Measurements from ENCODE around the gene UBE2G2. TPM values are rescaled to one million over a fixed set of nuclear protein-coding genes. Genes with fewer than 3 reads are reported as not detected.

The UBE2G2 gene
- total and polyA plus RNA-seq, 8 donors: 30.6 to 116 (median 66.2) TPM

GRCh38 chr21:44730028-44730395 lies 71.6 kb downstream of the UBE2G2 start:
- no peak for TF ChIP-seq POLR2AphosphoS5 (IDR thresholded peaks at IDR 0.05)
- TF ChIP-seq POLR2A (IDR thresholded peaks at IDR 0.05): no peak
- no peak for TF ChIP-seq CTCF (IDR thresholded peaks at IDR 0.05)
- TF ChIP-seq EP300 (IDR thresholded peaks at IDR 0.05): no peak
- intact Hi-C loops (cut with DNase I; ENCODE audit: low total_unique reads): no loop called here
- Histone ChIP-seq H3K36me3 (no peaks in the 10 kb centered on the region), H3K27ac (no peak overlapping the region), H3K4me3 (no peak overlapping the region), H3K4me1 (no peaks in the 10 kb centered on the region), H3K27me3 (peaks cover 0 to 63% (median 10%) of the 10 kb centered on the region in 3 donors), H3K9me3 (no peaks in the 10 kb centered on the region)
- 87 to 93% (median 88%) methylated on average over 5 to 7 of the region's 7 CpGs for WGBS, 5 donors
- no peak for DNase-seq

- no peak for DNase-seq
- no peaks in the 10 kb centered on the region for H3K9me3 ChIP-seq
- H3K4me3 ChIP-seq: no peak overlapping the region
- peaks cover 0 to 63% (median 10%) of the 10 kb centered on the region in 3 donors for H3K27me3 ChIP-seq
- 84 to 90% (median 88%) methylated on average over 17 to 23 of the region's 23 CpGs for WGBS, 5 donors
- H3K4me1 ChIP-seq: no peaks in the 10 kb centered on the region
- no peaks in the 10 kb centered on the region for H3K36me3 ChIP-seq
- intact Hi-C loops (cut with DNase I; ENCODE audit: low total_unique reads): no loop called here
- H3K27ac ChIP-seq: no peak overlapping the region
- no peak for TF ChIP-seq CTCF (IDR thresholded peaks at IDR 0.05)
- no peak for TF ChIP-seq POLR2AphosphoS5 (IDR thresholded peaks at IDR 0.05)
- TF ChIP-seq POLR2A (IDR thresholded peaks at IDR 0.05): no peak
- TF ChIP-seq EP300 (IDR thresholded peaks at IDR 0.05): no peak
Observed at GRCh38 chr21:44729336-44730027, 72.1 kb downstream of the UBE2G2 start.

DNA sequence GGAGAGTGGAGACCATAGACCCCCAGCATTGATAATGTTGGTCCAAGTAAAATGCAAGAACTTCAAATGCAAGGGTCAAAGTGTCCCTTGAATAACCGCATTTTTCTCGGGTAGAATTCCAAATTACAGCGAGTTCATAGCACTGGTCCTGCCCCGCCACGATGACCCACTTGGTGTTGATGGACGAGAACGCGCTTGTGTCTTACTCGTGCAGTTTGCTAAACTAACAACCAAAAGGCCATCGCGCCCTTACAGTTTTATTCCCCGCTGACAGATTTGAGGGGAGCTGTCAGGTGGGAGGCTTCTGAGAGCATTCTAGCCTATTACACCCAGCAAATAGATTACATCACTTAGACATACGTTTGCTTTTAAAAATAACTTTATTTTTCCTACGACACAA lies 72.9 kb downstream of the UBE2G2 start:
- TF ChIP-seq POLR2A (IDR thresholded peaks at IDR 0.05) (no peak), CTCF (IDR thresholded peaks at IDR 0.05) (no peak), EP300 (IDR thresholded peaks at IDR 0.05) (no peak), POLR2AphosphoS5 (IDR thresholded peaks at IDR 0.05) (no peak)
- H3K9me3 ChIP-seq: no peaks in the 10 kb centered on the region
- no peaks in the 10 kb centered on the region for H3K36me3 ChIP-seq
- intact Hi-C loops (cut with DNase I; ENCODE audit: low total_unique reads): no loop called here
- H3K4me1 ChIP-seq: peaks cover 0 to 3% (median under 1%) of the 10 kb centered on the region in 4 donors
- H3K27ac ChIP-seq: no peak overlapping the region
- WGBS, 5 donors: 86 to 94% (median 90%) methylated on average over 14 of the region's 14 CpGs
- no peak for DNase-seq
- H3K4me3 ChIP-seq: no peak overlapping the region
- peaks cover 0 to 63% (median 16%) of the 10 kb centered on the region in 3 donors for H3K27me3 ChIP-seq

DNA sequence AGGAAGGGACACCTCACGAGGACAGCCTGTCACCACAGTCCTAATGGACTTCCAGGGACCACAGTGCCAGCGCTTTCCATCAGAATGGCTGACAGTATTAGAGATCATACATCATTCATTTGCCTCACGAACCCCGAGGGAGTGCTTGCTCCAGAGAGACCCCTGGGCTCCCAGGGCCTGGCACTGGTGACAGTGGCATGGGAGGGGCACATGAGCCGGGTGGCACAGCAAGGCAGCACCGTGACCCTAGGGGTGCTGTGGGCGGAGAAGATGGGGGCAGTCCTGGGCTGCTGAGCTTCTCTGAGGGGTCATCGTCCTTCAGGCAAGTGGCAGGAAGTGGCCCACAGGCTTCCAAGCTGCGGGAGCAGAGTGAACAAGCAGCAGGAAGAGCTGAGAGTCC lies 73.9 kb downstream of the UBE2G2 start:
- Histone ChIP-seq H3K36me3 (no peaks in the 10 kb centered on the region), H3K4me3 (no peak overlapping the region), H3K27ac (no peak overlapping the region), H3K4me1 (peaks cover 3 to 11% (median 7%) of the 10 kb centered on the region in 4 donors), H3K27me3 (peaks cover 0 to 72% (median 25%) of the 10 kb centered on the region in 3 donors), H3K9me3 (no peaks in the 10 kb centered on the region)
- 66 to 76% (median 73%) methylated on average over 5 to 9 of the region's 9 CpGs for WGBS, 5 donors
- DNase-seq: no peak
- TF ChIP-seq EP300 (IDR thresholded peaks at IDR 0.05) (no peak), POLR2A (IDR thresholded peaks at IDR 0.05) (no peak), POLR2AphosphoS5 (IDR thresholded peaks at IDR 0.05) (no peak), CTCF (IDR thresholded peaks at IDR 0.05) (no peak)
- intact Hi-C loops (cut with DNase I; ENCODE audit: low total_unique reads): no loop called here

Data from stomach (tissue), 9 donors.